Choroid plexus epithelial cell (primary cell): ENCODE measurements around the gene DDX39A.
A peak's percentile ranks its signal among the peaks of the same experiment; 100 is the strongest.
"Not testable (repeated sequence)": the region's sequence is repeated elsewhere in the genome, so short reads cannot be mapped to it uniquely, and the experiment has no call there.

Source experiments
- DNase-seq: peaks from one replicate; pipeline ENCODE4 v3.0.0-alpha.2; 2010; ENCODE audit warnings: low read depth
- H3K4me3 ChIP-seq: 2 replicates; pipeline ENCODE4 v1.5.1; 2011; ENCODE audit warnings: low read depth, mild to moderate bottlenecking, control low read depth, low read length, moderate library complexity
- TF ChIP-seq, protein P1 (sequence below): conservative IDR thresholded peaks from 2 replicates; pipeline ENCODE4 v1.5.1; 2011; ENCODE audit warnings: low read depth, mild to moderate bottlenecking, control low read depth, inconsistent platforms, low read length, moderate library complexity

DDX39A gene

DNA sequence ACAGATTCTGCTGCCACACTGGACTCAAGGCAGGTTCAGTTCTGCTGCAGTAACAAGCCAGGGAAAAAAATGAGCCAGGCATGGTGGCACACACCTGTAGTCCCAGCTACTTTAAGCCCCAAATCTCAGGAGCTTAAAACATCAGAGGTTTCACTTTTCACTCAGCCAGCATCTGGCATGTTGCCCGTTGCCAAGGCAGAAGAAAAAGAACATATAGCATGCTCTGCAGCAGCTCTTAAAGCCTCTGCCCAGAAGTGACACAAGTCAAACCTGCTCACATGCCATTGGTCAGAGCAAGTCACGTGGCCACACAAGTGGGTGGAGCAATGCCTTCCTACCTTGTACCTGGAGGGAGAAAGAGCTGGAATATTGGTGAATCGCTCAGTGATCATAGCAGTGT lies 52.6 kb downstream of the DDX39A start:
- peak; percentile 92 for DNase-seq
- TF ChIP-seq, protein P1, sequence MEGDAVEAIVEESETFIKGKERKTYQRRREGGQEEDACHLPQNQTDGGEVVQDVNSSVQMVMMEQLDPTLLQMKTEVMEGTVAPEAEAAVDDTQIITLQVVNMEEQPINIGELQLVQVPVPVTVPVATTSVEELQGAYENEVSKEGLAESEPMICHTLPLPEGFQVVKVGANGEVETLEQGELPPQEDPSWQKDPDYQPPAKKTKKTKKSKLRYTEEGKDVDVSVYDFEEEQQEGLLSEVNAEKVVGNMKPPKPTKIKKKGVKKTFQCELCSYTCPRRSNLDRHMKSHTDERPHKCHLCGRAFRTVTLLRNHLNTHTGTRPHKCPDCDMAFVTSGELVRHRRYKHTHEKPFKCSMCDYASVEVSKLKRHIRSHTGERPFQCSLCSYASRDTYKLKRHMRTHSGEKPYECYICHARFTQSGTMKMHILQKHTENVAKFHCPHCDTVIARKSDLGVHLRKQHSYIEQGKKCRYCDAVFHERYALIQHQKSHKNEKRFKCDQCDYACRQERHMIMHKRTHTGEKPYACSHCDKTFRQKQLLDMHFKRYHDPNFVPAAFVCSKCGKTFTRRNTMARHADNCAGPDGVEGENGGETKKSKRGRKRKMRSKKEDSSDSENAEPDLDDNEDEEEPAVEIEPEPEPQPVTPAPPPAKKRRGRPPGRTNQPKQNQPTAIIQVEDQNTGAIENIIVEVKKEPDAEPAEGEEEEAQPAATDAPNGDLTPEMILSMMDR = no peak
- no peak overlapping the region for H3K4me3 ChIP-seq

DNA sequence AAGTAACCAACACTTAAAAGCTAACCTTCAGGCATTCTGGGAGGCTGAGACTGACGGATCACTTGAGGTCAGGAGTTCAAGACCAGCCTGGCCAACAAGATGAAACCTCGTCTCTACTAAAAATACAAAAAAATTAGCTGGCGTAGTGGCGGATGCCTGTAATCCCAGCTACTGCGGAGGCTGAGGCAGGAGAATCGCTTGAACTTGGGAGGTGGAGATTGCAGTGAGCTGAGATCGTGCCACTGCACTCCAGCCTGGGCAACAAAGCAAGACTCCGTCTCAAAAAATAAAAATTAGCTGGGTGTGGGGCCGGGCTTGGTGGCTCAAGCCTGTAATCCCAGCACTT lies 55.1 kb downstream of the DDX39A start:
- H3K4me3 ChIP-seq, DNase-seq: not testable (repeated sequence)

GRCh38 chr19:14363183-14364097 lies 55.7 kb downstream of the DDX39A start:
- DNase-seq = peak; percentile 50
- peak overlapping the region; percentile 49 for H3K4me3 ChIP-seq
- TF ChIP-seq, protein P1 = no peak

DNA sequence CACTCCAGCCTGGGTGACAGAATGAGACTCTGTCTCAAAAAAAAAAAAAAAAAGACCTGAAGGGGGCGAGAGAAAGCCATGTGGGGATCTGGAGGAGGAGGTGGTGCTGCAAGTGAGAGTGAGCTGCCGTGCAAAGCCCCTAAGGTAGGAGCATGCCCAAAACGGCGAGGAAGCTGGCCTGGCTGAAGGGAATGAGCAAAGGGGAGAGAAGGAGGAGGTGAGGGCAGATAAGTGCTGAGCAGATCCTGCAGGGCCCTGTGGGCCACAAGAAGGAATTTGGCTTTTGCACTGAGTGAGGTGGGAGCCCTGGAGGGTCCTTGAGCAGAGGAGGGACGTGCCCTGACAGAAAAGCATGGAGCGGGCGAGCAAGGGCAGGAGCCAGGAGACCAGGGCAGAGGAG lies 57.3 kb downstream of the DDX39A start:
- no peak for DNase-seq
- H3K4me3 ChIP-seq = no peak overlapping the region
- TF ChIP-seq, protein P1 = no peak
